UCSD-AML1 (cell line): ENCODE measurements around the gene CDH13.

Experiments
- DNase-seq: peaks from one replicate; lab custom pipeline; 2025; ENCODE audit not compliant: unreplicated experiment; lab: John Stamatoyannopoulos, UW

CDH13 gene

GRCh38 chr16:83682868-83683235 lies 1056.1 kb downstream of the CDH13 start:
- no peak for DNase-seq

DNA sequence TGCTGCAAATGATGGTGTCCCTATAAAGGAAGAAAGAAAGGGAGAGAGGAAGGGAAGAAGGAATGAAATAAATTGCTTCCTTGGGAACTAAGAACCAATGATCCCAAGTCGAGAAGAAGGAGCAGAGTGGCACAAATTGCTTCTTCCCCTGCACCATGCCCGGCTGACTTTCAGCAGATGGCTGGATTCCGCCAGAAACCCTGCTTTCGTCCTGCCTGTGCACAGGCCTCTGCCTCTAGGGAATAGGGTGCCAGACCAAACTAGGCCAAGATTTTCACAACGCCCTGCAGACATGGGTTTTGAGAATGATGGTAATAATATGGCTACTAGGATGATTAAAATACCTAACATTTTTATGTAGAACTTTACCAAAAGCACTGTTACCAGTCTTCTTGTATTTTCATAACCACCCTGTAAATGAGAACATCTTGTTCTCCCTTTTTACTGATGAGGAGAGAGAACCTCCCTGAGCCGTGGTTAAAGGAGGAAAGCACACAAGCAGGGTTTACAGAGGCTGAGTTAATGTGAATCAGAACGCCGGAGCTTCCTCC lies 1058.9 kb downstream of the CDH13 start:
- no peak for DNase-seq

- no peak for DNase-seq
Measured at GRCh38 chr16:83686726-83687125, 1060.0 kb downstream of the CDH13 start.

DNA sequence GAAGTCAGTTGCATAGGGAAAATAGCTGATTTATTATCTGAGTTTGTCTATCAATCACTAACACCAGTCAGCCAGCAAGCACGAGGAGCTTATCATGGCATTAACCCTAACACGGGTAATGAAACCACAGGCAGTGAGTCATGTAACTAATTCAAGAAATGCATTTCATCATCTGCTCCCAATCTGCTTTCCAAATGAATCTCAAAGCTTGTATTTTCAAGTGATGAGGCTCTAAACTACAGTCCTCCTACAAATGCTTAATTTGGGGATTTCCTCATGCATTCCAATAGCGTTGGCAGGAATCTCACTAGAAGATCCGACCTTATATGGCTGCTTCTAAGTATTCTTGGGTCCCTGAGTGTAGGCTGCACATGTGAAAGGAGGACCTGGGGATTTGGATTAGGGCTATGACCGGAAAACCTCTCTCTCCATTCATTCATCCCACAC lies 1062.6 kb downstream of the CDH13 start:
- no peak for DNase-seq

DNA sequence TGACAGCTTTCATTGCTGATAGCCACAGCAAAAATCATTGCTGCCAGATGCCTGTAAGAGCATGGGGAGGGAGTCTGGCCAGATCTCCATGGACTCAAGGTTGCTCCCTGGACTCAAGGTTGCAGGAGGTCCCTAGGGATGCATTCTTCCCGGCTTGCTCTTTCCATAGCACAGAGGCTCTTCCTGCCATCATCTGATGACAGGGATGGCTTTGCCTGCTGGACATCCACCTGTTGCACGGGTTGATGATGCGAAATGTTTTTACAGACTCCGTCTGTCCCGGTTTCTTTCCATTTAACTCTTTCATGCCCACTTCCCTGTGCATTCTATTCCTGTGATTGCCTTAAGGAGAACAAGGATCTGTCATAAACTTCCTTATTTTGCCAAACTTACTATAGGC lies 1065.5 kb downstream of the CDH13 start:
- DNase-seq: no peak

DNA sequence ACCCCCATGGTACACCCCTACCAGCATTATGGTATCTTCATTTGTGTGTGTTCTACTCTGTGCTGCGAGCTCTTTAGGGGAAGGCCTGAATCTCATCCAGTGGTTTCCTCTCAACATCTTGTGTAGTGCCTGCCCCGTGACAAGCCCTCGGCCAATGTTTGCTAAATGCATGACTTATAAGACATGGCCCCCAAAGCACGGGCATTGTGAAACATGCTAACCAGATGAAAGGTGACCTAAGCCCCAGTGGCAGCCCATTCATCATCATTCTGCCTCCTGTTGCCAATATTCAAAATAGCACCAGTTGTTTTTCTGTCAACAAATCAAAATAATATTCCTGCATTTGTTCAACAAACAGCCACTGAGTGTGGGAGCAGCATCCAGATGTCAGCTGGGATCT lies 1072.2 kb downstream of the CDH13 start:
- no peak for DNase-seq

DNA sequence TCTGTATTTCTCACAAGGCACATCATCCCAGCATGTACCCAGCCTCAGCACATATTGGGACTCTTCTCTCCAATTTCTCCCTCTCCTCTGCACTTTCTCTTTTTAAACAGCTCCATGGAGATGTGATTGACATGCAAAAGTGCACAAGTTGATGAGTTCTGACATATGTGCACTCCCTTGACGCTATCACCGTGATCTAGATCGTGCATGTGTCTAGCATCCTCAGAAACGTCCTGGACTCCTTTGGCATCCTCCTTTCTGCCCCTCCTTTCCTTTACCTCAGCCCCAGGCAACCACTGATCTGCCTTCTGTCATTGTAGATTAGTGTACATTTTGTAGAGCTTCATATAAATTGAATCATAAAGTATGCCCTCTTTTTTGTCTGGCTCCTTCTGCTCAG lies 1073.0 kb downstream of the CDH13 start:
- no peak for DNase-seq

DNA sequence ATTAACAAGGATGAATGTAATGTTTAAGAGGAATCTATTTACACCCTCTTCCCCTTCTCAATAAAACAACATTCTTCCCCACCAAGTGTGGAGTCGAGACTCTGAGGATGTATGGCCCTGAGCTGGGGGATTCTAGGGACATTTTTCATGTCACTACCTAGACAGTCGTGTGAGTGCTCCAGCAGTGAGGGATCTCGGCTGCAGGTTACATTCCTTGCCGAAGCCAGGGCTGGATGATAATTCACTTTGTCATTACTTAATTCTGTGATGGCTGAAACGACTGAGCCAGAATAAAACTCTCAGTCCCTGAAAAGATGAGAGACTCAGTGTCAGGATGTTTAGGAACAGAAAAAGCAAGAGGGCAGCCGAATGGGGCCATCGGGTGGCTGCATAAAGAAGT lies 1074.1 kb downstream of the CDH13 start:
- no peak for DNase-seq

GRCh38 chr16:83701494-83701893 lies 1074.7 kb downstream of the CDH13 start:
- peak; percentile 57 for DNase-seq

- no peak for DNase-seq
Measured at GRCh38 chr16:83704656-83705055, 1077.9 kb downstream of the CDH13 start.

GRCh38 chr16:83705856-83706255 lies 1079.1 kb downstream of the CDH13 start:
- DNase-seq: no peak

- no peak for DNase-seq
Measured at GRCh38 chr16:83706394-83706793, 1079.6 kb downstream of the CDH13 start.

DNA sequence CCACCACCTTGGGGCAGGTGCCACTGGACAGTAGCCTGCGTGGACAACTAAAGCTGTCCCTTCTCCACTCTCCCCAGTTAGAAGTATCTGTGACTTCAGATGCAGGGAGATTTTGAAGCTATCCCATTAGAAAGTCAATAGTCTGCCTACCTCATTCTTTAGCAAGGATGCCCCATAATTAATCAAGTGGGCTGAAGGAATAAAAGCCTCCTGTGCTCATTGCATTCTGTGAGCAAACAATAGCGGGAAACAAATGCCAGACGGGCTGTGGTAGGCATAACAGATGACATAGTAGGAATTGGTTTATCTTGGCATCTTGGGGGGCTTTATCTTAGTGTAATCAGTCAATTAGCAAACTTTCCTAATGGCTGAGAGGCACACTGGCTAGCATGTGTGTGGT lies 1084.3 kb downstream of the CDH13 start:
- DNase-seq: no peak

- DNase-seq: no peak
Measured at GRCh38 chr16:83713597-83713996, 1086.8 kb downstream of the CDH13 start.

DNA sequence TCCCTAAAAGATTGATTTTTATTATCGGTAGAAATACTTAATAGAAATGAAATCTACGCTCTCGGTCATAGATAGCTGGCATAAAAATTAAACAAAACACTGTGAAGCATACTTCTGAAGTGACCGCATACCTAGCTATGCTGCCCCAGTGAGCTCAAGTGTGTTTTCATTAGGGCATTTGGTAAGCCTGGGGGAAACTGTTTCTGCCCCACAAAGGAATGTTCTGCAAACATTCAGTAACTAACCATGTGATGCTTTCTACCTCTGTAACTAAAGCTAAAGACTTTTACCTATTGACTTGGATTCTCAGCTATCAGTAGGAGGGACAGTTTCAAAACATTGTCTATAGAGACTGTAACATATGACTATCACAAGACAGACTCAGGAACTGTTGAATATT lies 1087.5 kb downstream of the CDH13 start:
- no peak for DNase-seq

DNA sequence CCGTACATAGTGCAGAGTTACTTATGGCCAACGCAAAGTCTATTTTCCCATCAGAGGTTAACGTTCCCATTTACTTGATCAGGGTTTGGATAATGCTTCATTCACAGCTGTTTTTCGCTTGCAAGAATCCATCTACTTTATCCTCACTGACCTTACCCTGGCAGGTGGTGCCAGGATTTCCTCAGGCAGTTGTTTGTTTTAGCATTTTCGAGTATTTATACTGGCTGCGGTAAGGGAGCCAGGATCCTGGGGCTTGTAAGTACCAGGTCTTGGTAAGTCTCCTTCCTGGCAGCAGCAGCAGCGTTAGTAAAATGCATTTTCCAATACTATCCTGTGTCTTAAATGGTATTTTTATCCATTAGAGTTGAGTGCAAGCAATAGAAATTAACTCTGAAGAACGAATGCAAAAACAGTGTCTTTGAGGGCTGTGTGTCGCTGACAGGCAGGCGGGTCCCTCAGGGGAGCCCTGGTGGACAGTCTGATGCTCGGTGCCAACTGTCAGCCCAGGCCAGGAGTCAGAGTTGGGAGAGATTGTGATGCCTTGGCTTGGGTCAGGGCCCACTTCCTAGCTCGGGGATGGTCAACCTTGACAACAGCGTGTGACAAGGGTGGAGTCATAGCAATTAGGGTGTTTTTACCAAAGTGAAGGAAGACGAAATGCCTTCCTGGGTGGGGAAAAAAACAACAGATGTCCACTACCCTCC lies 1088.6 kb downstream of the CDH13 start:
- no peak for DNase-seq

- DNase-seq: no peak
Measured at GRCh38 chr16:83717308-83717707, 1090.5 kb downstream of the CDH13 start.

- DNase-seq: no peak
Measured at GRCh38 chr16:83717814-83718213, 1091.0 kb downstream of the CDH13 start.

DNA sequence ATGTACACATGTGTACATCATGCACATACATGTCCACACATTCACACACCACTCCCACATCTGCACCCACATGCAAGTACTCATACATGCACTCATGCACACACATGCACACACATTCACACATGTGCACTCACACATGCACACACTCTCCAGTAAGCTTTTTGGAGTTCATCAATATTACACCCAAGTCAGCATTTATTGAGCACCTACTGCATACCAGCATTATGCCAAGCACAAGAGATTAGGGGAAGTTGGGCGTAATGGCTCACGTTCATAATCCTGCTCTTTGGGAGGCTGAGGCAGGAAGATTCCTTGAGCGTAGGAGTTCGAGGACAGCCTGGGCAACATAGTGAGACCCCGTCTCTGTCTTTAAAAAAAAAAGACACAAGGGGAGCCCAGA lies 1093.4 kb downstream of the CDH13 start:
- DNase-seq: no peak

GRCh38 chr16:83720981-83721380 lies 1094.2 kb downstream of the CDH13 start:
- no peak for DNase-seq

GRCh38 chr16:83721676-83722075 lies 1094.9 kb downstream of the CDH13 start:
- DNase-seq: no peak

DNA sequence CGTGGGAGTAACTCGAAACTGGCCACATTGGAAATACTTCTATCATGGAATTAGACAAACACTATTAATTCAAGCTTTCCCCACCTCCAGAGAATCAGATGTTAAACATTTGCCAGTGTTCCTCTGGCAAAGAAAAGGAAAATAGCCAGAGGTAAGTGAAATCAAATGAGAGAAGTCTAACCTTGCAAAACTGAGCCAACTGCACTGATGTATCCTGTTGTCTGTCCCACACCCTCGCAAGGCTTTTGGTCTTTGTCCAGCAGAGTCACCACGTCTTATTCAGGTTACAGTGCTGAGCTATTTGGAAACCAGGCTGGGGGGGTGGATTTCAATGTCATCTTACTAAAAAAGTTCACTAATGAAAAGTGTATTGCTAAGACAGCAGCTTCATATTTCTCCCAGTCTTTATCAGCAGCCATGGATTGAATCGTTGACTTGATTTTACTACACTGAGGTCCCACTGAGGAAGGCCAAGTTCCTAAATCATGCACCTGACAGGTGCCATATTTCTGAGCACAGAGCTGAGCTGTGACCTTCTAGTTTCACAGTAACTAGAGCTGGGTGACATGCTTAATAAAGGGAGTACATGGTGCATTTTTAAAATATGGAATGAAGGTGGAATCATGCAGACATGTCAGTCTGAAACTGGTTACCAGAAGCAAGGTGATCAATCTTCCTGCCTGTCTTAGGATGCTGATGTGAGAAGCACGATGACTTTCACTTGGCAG lies 1095.9 kb downstream of the CDH13 start:
- no peak for DNase-seq
